ENCODE measurements around the gene GJB5. TPM values are rescaled to one million over a fixed set of nuclear protein-coding genes. Genes with fewer than 3 reads are reported as not detected.

GJB5 gene
- total RNA-seq, 1 donor from 2014 or later, result not detected

DNA sequence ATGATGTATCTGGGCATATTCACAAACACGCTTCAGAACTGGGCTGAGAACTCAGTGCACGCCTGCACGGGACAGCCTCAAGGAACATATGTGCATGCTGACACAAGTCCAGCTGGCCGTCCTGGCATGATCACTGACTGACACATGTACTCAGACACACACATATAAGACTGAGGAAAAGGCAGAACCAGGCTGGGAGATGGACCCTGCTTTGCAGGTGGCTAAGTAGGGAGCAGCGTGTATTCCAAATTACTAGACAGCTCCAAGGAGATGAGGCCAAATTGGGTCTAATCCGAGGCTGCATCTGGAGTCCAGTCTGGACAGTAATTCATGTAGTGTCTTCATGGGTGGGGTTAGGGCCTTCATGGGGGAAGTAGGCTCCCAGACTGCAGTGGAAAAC lies 41.4 kb upstream of the GJB5 start:
- DNase-seq (ENCODE audit: low spot score), result no peak
- Histone ChIP-seq H3K9me3 (ENCODE audit: low read depth) (no peaks in the 10 kb centered on the region), H2AFZ (replicated peaks) (no peak overlapping the region), H3K79me2 (ENCODE audit: low read depth) (no peaks in the 10 kb centered on the region), H3F3A (ENCODE audit: low read depth) (no peaks in the 10 kb centered on the region), H3K27me3 (no peaks in the 10 kb centered on the region), H3K4me3 (no peak overlapping the region), H3K4me2 (no peak overlapping the region), H3K36me3 (no peaks in the 10 kb centered on the region), H3K27ac (no peak overlapping the region), H3K4me1 (no peaks in the 10 kb centered on the region), H3K9ac (no peak overlapping the region), H4K20me1 (ENCODE audit: low read depth) (no peaks in the 10 kb centered on the region)
- peaks cover 23% of the 10 kb centered on the region for H3K27me3 Mint-ChIP-seq (ENCODE audit: insufficient read depth, low read depth)
- TF ChIP-seq EZH2phosphoT487 (IDR thresholded peaks at IDR 0.05), result no peak
- TF ChIP-seq, protein P1, sequence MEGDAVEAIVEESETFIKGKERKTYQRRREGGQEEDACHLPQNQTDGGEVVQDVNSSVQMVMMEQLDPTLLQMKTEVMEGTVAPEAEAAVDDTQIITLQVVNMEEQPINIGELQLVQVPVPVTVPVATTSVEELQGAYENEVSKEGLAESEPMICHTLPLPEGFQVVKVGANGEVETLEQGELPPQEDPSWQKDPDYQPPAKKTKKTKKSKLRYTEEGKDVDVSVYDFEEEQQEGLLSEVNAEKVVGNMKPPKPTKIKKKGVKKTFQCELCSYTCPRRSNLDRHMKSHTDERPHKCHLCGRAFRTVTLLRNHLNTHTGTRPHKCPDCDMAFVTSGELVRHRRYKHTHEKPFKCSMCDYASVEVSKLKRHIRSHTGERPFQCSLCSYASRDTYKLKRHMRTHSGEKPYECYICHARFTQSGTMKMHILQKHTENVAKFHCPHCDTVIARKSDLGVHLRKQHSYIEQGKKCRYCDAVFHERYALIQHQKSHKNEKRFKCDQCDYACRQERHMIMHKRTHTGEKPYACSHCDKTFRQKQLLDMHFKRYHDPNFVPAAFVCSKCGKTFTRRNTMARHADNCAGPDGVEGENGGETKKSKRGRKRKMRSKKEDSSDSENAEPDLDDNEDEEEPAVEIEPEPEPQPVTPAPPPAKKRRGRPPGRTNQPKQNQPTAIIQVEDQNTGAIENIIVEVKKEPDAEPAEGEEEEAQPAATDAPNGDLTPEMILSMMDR (IDR thresholded peaks at IDR 0.05), result no peak
- H3K27ac Mint-ChIP-seq, result no peak overlapping the region
- H3K36me3 Mint-ChIP-seq, result no peaks in the 10 kb centered on the region
- no peaks in the 10 kb centered on the region for H3K9me3 Mint-ChIP-seq
- H3K4me1 Mint-ChIP-seq, result peaks cover 2% of the 10 kb centered on the region
- H3K4me3 Mint-ChIP-seq, result no peak overlapping the region

DNA sequence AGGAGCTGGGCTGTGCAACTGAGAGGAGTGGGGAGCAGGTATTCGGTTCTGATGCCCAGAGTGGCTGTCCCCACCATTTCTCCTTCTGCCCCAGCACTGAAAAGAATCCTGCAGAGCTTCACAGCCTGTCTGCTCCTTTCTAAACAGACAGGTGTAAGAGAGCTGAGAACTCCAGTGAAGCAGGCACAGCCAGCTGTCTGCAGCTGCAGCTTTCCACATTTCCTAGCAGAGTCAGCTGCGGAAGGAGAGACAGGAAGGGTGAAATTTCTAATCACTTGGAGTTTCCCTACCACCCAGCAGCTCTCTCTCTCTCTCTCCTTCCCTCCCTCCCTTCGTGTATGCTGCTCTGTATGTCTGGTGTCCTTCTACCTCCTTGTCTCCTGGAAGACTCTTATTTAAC lies 40.5 kb upstream of the GJB5 start:
- Histone ChIP-seq H4K20me1 (ENCODE audit: low read depth) (no peaks in the 10 kb centered on the region), H3K79me2 (ENCODE audit: low read depth) (no peaks in the 10 kb centered on the region), H3K36me3 (no peaks in the 10 kb centered on the region), H3F3A (ENCODE audit: low read depth) (no peaks in the 10 kb centered on the region), H2AFZ (replicated peaks) (no peak overlapping the region), H3K4me2 (no peak overlapping the region), H3K4me1 (no peaks in the 10 kb centered on the region), H3K27me3 (no peaks in the 10 kb centered on the region), H3K9me3 (ENCODE audit: low read depth) (no peaks in the 10 kb centered on the region), H3K27ac (no peak overlapping the region), H3K4me3 (no peak overlapping the region), H3K9ac (no peak overlapping the region)
- Mint-ChIP-seq H3K4me1 (peaks cover 2% of the 10 kb centered on the region), H3K9me3 (no peaks in the 10 kb centered on the region), H3K4me3 (no peak overlapping the region), H3K36me3 (no peaks in the 10 kb centered on the region), H3K27me3 (ENCODE audit: insufficient read depth, low read depth) (peaks cover 23% of the 10 kb centered on the region), H3K27ac (no peak overlapping the region)
- TF ChIP-seq, protein P1 (IDR thresholded peaks at IDR 0.05), result no peak
- no peak for TF ChIP-seq EZH2phosphoT487 (IDR thresholded peaks at IDR 0.05)
- no peak for TF ChIP-seq EZH2 (IDR thresholded peaks at IDR 0.05)
- no peak for DNase-seq (ENCODE audit: low spot score)

DNA sequence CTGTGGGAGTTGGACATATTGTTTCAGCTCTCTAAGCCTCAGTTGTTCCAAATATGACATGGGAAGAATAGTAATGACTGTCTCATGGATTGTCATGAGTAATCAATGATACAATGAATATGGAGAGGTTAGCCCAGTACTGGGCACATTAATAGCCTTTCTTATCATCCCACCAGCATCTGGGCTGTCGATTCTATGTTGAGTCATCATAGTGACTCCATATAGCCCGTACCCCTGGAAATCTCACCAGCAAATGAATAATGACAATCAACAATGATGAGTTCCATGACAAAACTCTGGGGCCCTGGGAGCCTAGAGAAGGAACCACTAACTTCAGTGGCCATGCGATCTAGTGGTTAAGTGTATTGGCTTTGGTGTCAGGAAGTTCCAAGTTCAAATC lies 39.7 kb upstream of the GJB5 start:
- Histone ChIP-seq H3K9me3 (ENCODE audit: low read depth) (no peaks in the 10 kb centered on the region), H3K27me3 (no peaks in the 10 kb centered on the region), H3K4me3 (no peak overlapping the region), H3K9ac (no peak overlapping the region), H3F3A (ENCODE audit: low read depth) (no peaks in the 10 kb centered on the region), H3K4me2 (no peak overlapping the region), H3K4me1 (no peaks in the 10 kb centered on the region), H3K36me3 (no peaks in the 10 kb centered on the region), H3K27ac (no peak overlapping the region), H2AFZ (replicated peaks) (no peak overlapping the region), H4K20me1 (ENCODE audit: low read depth) (no peaks in the 10 kb centered on the region), H3K79me2 (ENCODE audit: low read depth) (no peaks in the 10 kb centered on the region)
- Mint-ChIP-seq H3K4me3 (no peak overlapping the region), H3K9me3 (no peaks in the 10 kb centered on the region), H3K27me3 (ENCODE audit: insufficient read depth, low read depth) (peaks cover 23% of the 10 kb centered on the region), H3K36me3 (no peaks in the 10 kb centered on the region), H3K4me1 (peaks cover 2% of the 10 kb centered on the region), H3K27ac (no peak overlapping the region)
- DNase-seq (ENCODE audit: low spot score), result no peak
- TF ChIP-seq EZH2phosphoT487 (IDR thresholded peaks at IDR 0.05), result no peak
- TF ChIP-seq, protein P1 (IDR thresholded peaks at IDR 0.05), result no peak
- TF ChIP-seq EZH2 (IDR thresholded peaks at IDR 0.05), result no peak

Measured in neural progenitor cell (in vitro differentiated cells).